ENCODE measurements around the gene CCL18.
A peak's percentile ranks its signal among the peaks of the same experiment; 100 is the strongest.
"Not testable (repeated sequence)": the region's sequence is repeated elsewhere in the genome, so short reads cannot be mapped to it uniquely, and the experiment has no call there.

CCL18 gene

DNA sequence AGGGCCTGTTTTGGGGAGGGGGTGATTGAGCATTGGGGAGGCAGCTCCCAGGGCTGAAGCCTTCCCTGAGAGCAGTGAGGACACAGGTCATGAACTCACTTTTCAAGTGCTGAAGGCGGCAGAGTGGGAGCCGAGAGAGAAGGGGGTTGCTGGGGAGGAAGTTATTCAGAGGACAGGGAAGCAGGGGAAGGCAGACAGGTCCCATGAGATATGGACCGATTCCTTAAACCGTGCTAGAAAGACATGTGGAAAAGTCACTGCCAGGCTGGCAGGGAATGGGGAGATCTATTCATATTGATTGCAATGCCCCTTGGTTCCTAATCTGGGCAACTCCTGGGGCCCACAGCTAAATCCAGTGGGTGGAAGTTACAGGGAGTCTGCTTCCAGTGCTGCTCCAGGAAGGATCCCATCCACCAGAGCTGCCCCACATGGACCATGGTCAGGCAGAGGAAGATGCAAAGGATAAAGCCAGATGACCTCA, 40.7 kb downstream of the CCL18 start:
- DNase-seq, result no peak

DNA sequence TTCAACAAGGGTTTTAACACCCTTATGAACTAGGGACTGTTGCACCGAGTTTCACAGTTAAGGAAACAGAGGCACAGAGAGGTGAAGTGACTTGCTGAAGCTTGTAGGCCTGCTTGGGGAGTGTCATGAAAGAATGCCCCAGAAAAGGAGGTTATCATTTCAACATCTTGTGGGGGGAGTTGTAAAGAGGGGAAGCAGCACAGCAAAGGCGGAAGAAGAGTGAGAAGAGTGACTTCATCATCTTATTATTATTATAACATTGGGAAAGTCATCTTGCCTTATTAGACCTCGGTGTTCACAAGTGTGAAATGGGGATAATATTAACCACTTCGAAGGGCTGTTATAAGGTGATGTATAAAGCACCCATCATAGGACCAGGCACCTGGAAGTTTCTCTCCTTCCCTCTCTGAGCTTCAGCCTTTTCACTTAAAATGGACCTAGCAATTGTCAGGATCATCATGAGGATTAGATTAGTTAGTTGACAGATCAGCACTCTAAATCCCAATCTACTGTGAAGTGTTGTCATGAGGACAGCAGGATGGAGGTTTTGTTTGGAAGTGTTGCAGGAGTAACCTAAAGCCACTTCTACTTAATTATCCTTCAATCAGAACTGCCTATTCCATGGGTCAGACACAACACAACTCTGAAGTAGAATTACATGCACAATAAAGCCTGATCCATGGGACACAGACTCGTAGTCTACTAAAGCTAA, 41.9 kb downstream of the CCL18 start:
- DNase-seq, result no peak

DNA sequence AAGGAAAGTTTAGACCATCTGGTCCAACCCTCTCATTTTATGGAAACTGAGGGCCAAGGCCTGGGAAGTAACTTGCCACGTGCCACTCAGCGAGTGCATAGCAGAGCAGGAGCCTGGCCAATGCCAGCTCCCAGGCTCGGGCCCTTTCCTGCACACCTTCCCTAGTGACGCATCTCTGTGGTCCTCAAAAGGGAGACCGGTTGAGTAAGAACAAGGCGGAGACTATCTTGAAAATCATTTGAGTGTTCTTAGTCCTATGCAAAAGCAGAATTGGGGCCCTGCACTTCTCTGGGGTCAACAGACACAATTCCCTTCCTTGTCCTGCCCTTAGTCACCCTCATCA, 42.4 kb downstream of the CCL18 start:
- DNase-seq, result no peak

DNA sequence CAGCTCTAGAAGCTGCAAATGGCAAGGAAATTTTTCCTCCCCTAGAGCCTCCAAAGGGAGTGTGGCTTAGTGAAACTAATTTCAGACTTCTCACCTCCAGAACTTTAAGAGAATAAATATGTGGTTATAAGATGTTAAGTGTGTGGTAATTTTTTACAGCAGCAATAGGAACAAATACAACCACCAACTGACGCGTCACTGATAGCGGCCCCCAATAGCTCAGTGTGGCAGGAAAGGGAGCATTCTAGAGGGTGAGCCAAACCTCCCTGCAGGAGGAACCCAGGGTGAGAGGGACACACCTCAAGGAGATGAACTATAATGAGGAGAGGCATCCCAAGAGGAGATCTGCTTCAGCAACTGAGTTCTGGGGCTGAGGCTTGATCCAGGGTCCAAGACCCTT, 43.6 kb downstream of the CCL18 start:
- DNase-seq, result no peak

DNA sequence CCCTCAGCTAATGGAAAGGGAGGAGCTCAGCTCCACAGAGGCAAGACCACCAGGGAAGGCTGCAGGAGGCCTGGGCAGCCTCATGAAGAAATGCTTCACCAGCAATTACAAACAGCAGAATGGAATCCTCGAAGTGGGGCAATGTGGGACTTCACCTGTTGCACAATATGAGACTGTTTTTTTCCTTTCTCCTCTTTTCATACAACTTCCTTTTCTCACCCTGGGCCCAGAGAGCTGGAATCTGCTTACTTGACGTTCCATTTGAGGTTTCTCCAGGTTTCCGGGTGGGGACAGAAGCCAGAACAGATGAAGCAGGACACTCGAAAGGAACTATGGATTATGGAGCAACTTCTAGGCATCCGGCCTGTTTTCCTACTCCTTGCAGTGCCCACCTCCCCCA, 44.2 kb downstream of the CCL18 start:
- not testable (repeated sequence) for DNase-seq

DNA sequence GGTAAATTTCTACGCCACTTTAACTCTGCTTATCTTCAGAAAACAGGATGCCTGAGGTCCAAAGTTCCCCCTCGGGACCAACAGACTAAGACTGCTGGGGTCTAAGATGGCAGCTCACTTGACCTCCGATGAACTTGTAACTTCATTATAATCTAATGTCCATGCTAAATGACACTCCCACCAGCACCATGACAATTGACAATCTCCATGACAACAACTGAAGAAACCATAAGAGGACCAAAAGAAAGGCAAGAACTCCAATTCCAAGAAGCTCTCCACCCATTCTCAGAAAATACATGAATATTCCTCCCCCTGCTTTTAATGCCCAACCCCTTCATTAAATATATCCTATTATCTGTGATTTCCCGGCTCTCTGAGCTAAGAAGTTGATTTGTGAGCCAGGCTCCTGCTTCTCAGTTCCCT, 47.0 kb downstream of the CCL18 start:
- no peak for DNase-seq

DNA sequence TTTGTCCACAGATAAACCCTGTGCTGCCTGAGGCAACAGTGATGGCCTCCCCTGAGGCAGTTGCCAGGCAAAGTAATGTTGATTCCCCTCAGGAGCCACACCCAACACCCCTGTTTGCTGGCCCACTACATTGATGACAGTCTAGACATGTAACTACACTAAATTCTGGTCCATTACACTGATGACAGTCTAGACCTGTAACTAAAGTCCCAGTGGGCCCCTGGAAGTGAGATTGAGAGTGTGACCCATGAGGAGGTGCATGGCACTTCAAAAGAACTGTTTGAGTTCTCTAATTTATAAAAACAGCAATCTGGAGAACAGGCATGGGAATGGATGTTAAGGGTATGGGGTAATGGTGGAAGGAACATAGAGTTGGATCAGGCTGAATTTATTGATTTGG, 48.5 kb downstream of the CCL18 start:
- no peak for DNase-seq

DNA sequence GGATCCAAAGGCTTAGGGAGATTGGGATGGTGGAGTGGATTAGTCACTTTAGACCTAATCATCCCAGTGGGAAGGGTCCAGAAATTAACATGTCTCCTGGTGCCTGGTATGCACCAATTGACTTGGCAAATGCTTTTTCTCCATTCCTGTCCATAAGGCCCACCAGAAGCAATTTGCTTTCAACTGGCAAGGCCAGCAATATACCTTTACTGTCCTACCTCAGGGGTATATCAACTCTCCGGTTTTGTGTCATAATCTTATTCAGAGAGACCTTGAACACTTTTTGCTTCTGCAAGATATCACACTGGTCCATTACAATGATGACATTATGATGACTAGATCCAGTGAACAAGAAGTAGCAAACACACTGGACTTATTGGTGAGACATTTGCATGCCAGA, 49.1 kb downstream of the CCL18 start:
- DNase-seq, result not testable (repeated sequence)

DNA sequence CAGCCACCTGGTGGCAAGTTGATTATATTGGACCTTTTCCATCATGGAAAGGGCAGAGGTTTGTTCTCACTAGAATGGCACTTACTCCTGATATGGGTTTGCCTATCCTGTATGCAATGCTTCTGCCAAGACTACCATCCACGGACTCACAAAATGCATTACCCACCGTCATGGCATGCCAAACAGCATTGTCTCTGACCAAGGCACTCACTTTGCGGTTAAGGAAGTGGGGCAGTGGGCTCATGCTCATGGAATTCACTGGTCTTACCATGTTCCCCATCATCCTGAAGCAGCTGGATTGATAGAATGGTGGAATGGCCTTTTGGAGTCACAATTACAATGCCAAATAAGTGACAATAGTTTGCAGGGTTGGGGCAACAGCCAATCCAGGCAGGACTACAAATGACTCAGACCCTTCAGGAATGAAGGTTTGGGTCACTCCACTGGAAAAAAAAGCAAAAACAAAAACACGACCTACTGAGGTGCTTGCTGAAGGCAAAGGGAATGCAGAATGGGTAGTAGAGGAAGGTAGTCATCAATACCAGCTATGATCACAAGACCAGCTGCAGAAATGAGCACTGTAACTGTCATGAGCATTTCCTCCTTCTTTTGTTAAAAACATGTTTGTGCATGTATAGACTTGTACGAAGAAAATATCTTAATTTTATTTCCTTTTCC, 51.0 kb downstream of the CCL18 start:
- DNase-seq, result not testable (repeated sequence)

DNA sequence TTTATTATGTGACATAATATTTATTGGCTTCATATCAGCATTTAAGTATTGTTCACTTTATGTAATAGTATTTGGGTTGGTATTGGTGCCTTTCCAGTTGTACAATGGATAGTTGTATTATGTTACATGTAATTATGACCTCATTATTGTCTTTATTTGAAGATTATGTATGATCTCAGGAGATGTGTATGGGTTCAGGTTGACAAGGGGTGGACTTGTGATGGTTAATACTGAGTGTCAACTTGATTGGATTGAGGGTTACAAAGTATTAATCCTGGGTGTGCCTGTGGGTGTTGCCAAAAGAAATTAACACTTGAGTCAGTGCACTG, 51.5 kb downstream of the CCL18 start:
- not testable (repeated sequence) for DNase-seq

DNA sequence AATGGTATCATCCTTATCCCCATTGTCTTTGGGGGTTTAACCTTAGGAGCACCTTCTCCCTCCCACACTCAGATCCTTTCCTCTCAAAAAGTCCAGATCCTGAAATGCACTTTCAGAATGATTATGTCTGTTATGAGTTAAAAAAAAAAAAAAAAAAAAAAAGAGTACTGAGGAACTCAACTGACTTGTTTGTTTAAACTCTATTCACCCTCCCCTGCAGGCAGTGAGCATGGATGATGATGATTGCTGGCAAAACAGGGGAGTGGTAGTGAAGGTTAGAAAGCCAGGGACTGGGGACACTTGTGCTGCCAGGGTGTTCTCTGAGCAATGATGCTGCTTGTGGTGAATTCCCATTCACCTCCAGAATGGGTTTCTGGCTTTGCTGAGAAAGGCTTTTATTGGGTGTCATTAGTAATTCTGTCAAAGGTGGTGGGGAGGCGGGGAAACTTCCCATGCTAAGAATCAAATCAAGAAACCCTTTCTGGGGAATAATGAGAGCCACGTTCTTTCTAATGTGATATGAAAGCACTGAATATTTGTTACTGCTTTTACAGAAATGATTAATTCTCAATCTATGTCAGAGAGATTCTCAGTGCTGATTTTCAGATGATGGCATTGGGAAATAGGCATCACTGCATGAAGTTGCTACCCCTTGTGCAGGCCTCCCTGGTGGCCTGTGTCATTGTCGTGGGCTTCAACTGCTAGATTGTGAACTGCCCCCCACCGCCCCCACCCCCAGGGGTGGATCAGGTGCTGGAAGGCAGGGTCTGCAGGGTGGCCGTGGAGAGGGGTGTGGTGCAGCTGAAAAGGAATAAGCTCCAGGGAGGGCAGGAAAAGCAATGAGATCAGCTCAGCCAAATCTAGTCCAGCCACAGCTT, 53.7 kb downstream of the CCL18 start:
- peak; percentile 18 for DNase-seq

DNA sequence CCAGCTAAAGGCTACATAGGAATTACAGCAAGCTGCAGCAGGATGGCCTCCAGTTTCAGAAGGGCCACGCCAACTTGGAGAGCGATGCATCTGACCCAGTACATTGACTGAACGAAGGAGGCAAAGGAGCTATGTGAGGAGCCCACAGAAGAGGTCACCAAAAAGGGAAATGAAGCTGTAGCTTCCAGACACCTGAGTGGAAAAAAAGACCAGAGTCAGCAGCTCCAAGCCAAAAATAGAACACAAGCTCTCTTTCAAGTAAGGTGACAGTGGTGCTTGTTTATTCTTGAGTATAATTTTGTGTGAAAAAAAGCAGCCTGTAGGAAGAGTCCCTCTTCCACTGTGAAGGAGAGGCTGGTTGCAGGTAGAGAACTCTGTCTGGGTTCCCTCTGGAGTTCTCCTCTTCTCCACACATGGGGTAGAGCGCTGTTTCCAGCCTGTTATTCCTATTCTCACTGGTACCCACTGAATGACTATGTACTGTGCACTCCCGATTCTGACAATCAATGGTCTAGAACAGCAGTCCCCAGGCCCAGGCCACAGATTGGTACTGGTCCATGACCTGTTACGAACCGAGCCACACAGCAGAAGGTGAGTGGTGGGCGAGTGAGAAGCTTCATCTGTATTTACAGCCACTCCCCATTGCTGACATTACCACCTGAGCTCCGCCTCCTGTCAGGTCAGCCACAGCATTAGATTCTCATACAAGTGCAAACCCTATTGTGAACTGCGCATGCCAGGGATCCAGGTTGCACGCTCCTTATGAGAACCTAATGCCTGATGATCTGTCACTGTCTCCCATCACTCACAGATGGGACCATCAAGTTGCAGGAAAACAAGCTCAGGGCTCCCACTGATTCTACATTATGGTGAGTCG, 54.6 kb downstream of the CCL18 start:
- DNase-seq, result peak; percentile 85

DNA sequence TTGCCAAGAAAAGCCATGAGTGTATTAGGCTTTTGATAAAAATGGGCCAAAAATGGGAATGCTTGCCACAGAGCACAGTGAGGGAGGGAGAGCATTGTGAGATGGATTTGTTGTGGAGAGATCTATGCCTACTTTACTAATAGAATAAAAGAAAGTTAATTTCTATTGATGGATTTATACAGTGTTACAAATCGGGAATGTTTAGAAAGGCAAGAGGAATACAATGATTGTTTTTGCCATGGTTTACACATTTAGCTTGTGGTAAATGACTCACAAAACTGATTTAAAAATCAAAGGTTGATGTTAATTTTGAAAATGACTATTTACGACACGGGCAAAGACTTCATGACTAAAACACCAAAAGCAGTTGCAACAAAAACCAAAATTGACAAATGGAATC, 56.1 kb downstream of the CCL18 start:
- DNase-seq, result no peak

DNA sequence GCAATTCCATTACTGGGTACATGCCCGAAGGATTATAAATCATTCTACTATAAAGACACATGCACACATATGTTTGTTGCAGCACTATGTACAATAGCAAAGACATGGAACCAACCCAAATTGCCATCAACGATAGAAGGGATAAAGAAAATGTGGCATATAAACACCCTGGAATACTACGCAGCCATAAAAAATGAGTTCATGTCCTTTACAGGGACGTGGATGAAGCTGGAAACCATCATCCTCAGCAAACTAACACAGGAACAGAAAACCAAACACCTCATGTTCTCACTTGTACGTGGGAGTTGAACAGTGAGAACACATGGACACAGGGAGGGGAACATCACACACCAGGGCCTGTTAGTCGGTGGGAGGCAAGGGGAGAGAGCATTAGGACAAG, 57.0 kb downstream of the CCL18 start:
- not testable (repeated sequence) for DNase-seq

Data from RPMI8226 (cell line).